Measurements from ENCODE around the gene SUFU. TPM values are rescaled to one million over a fixed set of nuclear protein-coding genes. Genes with fewer than 3 reads are reported as not detected.

The SUFU gene
- total RNA-seq, 1 donor from 2014 or later = 13.5 TPM

DNA sequence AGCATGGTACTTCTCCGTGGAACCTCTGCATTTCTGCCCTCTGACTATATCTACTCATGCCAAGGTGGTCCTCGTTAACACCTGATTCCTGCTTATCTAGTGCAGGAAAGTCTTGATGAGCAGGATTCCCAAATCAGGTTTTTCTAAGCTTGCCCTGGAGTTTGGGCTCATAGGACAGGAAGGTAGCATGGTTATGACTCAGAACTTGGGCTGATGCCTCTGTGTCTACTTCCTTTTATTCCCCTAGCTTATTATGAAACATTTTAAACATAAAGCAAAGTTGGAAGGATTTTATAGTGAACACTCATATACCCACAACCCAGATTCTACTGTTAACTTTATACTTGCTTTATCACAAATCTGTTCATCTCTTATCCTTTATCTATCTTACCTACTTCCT lies 5.6 kb downstream of the SUFU start:
- no peak overlapping the region for H3K27ac ChIP-seq
- DNase-seq (no peak), ATAC-seq (peak; percentile 46)
- intact Hi-C loops (cut with DNase I) = no loop called here
- no peak overlapping the region for H3K4me3 ChIP-seq
- no peaks in the 10 kb centered on the region for H3K27me3 ChIP-seq
- no peak for TF ChIP-seq CTCF (IDR thresholded peaks at IDR 0.05)
- H3K9me3 ChIP-seq = no peaks in the 10 kb centered on the region
- peaks cover 45% of the 10 kb centered on the region for H3K36me3 ChIP-seq
- peaks cover 44% of the 10 kb centered on the region for H3K4me1 ChIP-seq

GRCh38 chr10:102511583-102512274 lies 8.0 kb downstream of the SUFU start:
- H3K4me3 ChIP-seq = no peak overlapping the region
- peaks cover 29% of the 10 kb centered on the region for H3K4me1 ChIP-seq
- DNase-seq (no peak), ATAC-seq (peak; percentile 71)
- H3K36me3 ChIP-seq = peaks cover 52% of the 10 kb centered on the region
- no peaks in the 10 kb centered on the region for H3K9me3 ChIP-seq
- no peak overlapping the region for H3K27ac ChIP-seq
- no peaks in the 10 kb centered on the region for H3K27me3 ChIP-seq
- no peak for TF ChIP-seq CTCF (IDR thresholded peaks at IDR 0.05)
- intact Hi-C loops (cut with DNase I) = loop anchor here (10.0 kb wide), 1 partner anchor 63 kb away; no protein-coding TSS in a partner anchor

GRCh38 chr10:102514487-102515311 lies 10.9 kb downstream of the SUFU start:
- TF ChIP-seq CTCF (IDR thresholded peaks at IDR 0.05) = no peak
- peaks cover 2% of the 10 kb centered on the region for H3K4me1 ChIP-seq
- H3K9me3 ChIP-seq = no peaks in the 10 kb centered on the region
- peaks cover 46% of the 10 kb centered on the region for H3K36me3 ChIP-seq
- intact Hi-C loops (cut with DNase I) = loop anchor here (10.0 kb wide), 1 partner anchor 60 kb away; no protein-coding TSS in a partner anchor
- H3K4me3 ChIP-seq = no peak overlapping the region
- no peak overlapping the region for H3K27ac ChIP-seq
- no peaks in the 10 kb centered on the region for H3K27me3 ChIP-seq
- ATAC-seq (no peak), DNase-seq (no peak)

DNA sequence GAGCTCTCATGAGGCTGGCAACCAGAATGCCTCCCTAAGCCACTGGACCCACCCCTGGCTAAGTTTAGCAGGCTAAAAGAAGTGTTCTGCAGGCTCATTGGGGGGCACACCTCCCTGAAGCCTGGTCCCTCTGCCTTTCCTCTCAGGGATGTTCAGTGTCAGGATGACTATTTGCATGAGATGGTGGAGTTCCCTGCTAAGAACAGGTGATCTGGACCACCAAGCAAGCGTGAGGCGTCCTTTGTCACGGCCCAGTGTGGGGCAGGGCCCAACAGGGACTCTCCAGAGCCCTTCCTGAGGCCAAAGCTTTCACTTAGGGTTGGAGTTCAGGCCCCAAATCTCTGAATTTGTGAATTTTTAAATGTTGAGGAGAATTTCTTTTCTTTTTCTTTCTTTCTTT lies 12.0 kb downstream of the SUFU start:
- Histone ChIP-seq H3K27ac (no peak overlapping the region), H3K4me1 (no peaks in the 10 kb centered on the region), H3K27me3 (no peaks in the 10 kb centered on the region), H3K9me3 (no peaks in the 10 kb centered on the region), H3K4me3 (no peak overlapping the region), H3K36me3 (peaks cover 37% of the 10 kb centered on the region)
- no peak for DNase-seq
- intact Hi-C loops (cut with DNase I) = loop anchor here (10.0 kb wide), 1 partner anchor 59 kb away; no protein-coding TSS in a partner anchor
- no peak for TF ChIP-seq CTCF (IDR thresholded peaks at IDR 0.05)
- ATAC-seq = no peak

DNA sequence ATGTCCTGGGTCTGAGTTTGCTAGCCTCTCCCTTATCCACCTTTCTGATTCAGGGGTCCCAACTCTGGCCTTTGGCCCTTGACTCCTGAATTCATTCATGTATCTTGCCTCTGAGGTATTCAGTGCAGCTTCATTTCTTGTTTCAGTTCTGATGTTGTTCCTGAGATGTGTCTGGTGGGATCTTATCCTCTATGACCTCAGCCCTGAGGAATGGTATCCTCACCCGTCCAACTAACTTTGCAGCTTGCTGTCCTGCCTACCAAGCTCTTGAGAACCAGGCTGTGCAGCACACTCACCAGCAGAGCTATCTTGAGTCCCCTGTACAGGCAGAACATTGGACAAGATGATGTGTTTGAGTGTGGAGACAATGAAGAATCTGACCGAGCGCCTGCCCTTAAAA lies 13.8 kb downstream of the SUFU start:
- H3K27me3 ChIP-seq = no peaks in the 10 kb centered on the region
- no peak for DNase-seq
- no peak for TF ChIP-seq CTCF (IDR thresholded peaks at IDR 0.05)
- intact Hi-C loops (cut with DNase I) = loop anchor here (10.0 kb wide), 1 partner anchor 57 kb away; no protein-coding TSS in a partner anchor
- H3K4me1 ChIP-seq = no peaks in the 10 kb centered on the region
- peaks cover 24% of the 10 kb centered on the region for H3K36me3 ChIP-seq
- no peak for ATAC-seq
- no peak overlapping the region for H3K4me3 ChIP-seq
- H3K27ac ChIP-seq = no peak overlapping the region
- no peaks in the 10 kb centered on the region for H3K9me3 ChIP-seq
